Stomach (tissue), 4 donors: Measurements from ENCODE around the gene NLGN1.

ENCODE experiments used
- EP300 ChIP-seq: sonication (generic); formaldehyde crosslinking; IDR thresholded peaks from one replicate; pipeline ENCODE4 v1.6.1; 2017; ENCODE audit warnings: antibody characterized with exemption
- POLR2A ChIP-seq, 4 donors: fragments of 450-650 bp; IDR thresholded peaks; one replicate each; pipeline ENCODE4 v1.6.1; 2016; ENCODE audit warnings: antibody characterized with exemption in 4 of 4, control low read depth in 2 of 4, mild to moderate bottlenecking in 1 of 4, moderate library complexity in 1 of 4
- POLR2AphosphoS5 ChIP-seq, 3 donors: sonication (generic); formaldehyde crosslinking; IDR thresholded peaks; one replicate each; pipeline ENCODE4 v1.6.1; 2016; ENCODE audit warnings: antibody characterized with exemption in 3 of 3
- TF ChIP-seq, protein P1 (sequence below), 7 experiments: fragments of 450-650 bp in 4 of 7; fragments of 200-600 bp in 3 of 7; sonication (generic) in 3 of 7; IDR thresholded peaks; one replicate each; pipeline ENCODE4 v1.5.1; 2016 to 2019; ENCODE audit warnings: antibody characterized with exemption in 7 of 7, control low read depth in 2 of 7, mild to moderate bottlenecking in 1 of 7

DNA sequence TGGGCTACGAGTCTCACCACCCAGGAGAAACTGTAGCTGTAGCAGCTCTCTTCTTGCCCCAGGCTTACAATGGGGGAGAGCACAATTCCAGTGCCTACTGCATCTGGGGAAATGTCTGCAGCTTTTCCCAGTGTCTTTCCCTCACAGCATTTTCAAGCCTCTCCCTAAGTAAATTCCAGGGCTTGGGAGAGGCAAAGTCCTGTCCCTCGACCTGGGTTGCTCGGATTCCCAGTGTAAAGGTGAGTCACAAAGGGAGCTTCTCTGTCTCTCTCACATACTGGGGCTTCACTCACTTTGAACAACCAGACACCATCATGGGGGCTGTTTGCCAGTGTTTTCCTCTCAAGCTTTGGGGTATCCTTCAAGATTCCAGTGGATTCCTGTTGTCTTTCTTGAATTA is 772.2 kb downstream of the NLGN1 start:
- TF ChIP-seq EP300: no peak
- TF ChIP-seq POLR2A (IDR thresholded peaks at IDR 0.05): no peak
- TF ChIP-seq, protein P1, sequence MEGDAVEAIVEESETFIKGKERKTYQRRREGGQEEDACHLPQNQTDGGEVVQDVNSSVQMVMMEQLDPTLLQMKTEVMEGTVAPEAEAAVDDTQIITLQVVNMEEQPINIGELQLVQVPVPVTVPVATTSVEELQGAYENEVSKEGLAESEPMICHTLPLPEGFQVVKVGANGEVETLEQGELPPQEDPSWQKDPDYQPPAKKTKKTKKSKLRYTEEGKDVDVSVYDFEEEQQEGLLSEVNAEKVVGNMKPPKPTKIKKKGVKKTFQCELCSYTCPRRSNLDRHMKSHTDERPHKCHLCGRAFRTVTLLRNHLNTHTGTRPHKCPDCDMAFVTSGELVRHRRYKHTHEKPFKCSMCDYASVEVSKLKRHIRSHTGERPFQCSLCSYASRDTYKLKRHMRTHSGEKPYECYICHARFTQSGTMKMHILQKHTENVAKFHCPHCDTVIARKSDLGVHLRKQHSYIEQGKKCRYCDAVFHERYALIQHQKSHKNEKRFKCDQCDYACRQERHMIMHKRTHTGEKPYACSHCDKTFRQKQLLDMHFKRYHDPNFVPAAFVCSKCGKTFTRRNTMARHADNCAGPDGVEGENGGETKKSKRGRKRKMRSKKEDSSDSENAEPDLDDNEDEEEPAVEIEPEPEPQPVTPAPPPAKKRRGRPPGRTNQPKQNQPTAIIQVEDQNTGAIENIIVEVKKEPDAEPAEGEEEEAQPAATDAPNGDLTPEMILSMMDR (IDR thresholded peaks at IDR 0.05): no peak
- TF ChIP-seq POLR2AphosphoS5 (IDR thresholded peaks at IDR 0.05): no peak
